HepG2 (cell line): ENCODE data around the gene CAPN9. TPM values are rescaled to one million over a fixed set of nuclear protein-coding genes. Genes with fewer than 3 reads are reported as not detected.
A peak's percentile ranks its signal among the peaks of the same experiment; 100 is the strongest.

Experiments
- ATAC-seq: fragments of 200-7000 bp; cut with Tn5 transposase; 3 replicates; pipeline ENCODE4 v1.9.1; 2020; ENCODE audit warnings: mild to moderate bottlenecking, moderate library complexity
- BruUV-seq: library from RNA; stranded (reverse); fragments of 400-500 nt; replicated peaks from 2 replicates; lab custom pipeline; 2021; lab: Mats Ljungman, UMichigan
- CTCF ChIA-PET: fragments of 300-600 bp; formaldehyde crosslinking; extraction: SDS; loops from one replicate; lab custom pipeline; 2021; ENCODE audit warnings: low total read pairs, inconsistent platforms, low intra/inter-chr PET ratio; lab: Yijun Ruan, JAX
- POLR2A ChIA-PET: fragments of 350-600 bp; sonication (Branson Sonifier 250); formaldehyde crosslinking; loops from one replicate; lab custom pipeline; 2020; ENCODE audit warnings: antibody characterized with exemption, inconsistent platforms; lab: Yijun Ruan, JAX
- DNase-seq: peaks from one replicate; pipeline ENCODE4 v3.0.0-alpha.2; 2015; ENCODE audit warnings: low spot score
- FAIRE-seq: peaks from 3 replicates; lab custom pipeline; 2011; peaks lifted over from hg19 to GRCh38; lab: Jason Lieb, UNC
- H2AFZ ChIP-seq: one replicate; pipeline ENCODE4 v1.6.1; 2011; ENCODE audit warnings: low read length, inconsistent platforms
- H3K27ac ChIP-seq: fragments of 300-600 bp; 3 replicates; pipeline ENCODE4 v1.8.0; 2011; ENCODE audit warnings: mixed run types, mild to moderate bottlenecking, mixed read lengths, low read length, inconsistent platforms; ENCODE audit not compliant: insufficient read depth; ENCODE audit errors: extremely low read length
- H3K27me3 ChIP-seq, 2 experiments: fragments of 200-600 bp in 1 of 2; 2 replicates in 1 of 2; 3 replicates in 1 of 2; pipeline versions ENCODE4 v1.6.0 to v1.8.0; 2011; ENCODE audit warnings: low read length in 2 of 2, mild to moderate bottlenecking in 2 of 2, moderate library complexity in 2 of 2, inconsistent platforms in 1 of 2; ENCODE audit not compliant: insufficient read depth in 2 of 2, control insufficient read depth in 1 of 2
- H3K36me3 ChIP-seq, 2 experiments: fragments of 200-600 bp in 1 of 2; replicated peaks in 1 of 2; 2 replicates in 1 of 2; 3 replicates in 1 of 2; pipeline versions ENCODE4 v1.5.1 to v1.8.0; 2011; ENCODE audit warnings: low read length in 2 of 2, inconsistent platforms in 1 of 2; ENCODE audit not compliant: insufficient read depth in 2 of 2, control insufficient read depth in 1 of 2
- H3K4me1 ChIP-seq: 2 replicates; pipeline ENCODE4 v1.5.1; 2012; ENCODE audit warnings: low read length, inconsistent platforms; ENCODE audit not compliant: insufficient read depth
- H3K4me2 ChIP-seq: 2 replicates; pipeline ENCODE4 v1.6.0; 2011; ENCODE audit warnings: low read depth, low read length, inconsistent platforms
- H3K4me3 ChIP-seq, 3 experiments: fragments of 200-600 bp in 1 of 3; sonication (generic), shearing (Covaris generic) in 1 of 3; replicated peaks in 1 of 3; 2 replicates each; pipeline ENCODE4 v1.5.1; 2011 to 2016; ENCODE audit warnings: low read length in 3 of 3, inconsistent platforms in 2 of 3, low read depth in 2 of 3, mild to moderate bottlenecking in 2 of 3, control low read depth in 1 of 3, mixed read lengths in 1 of 3; ENCODE audit not compliant: insufficient read depth in 1 of 3
- H3K79me2 ChIP-seq: one replicate; pipeline ENCODE4 v1.6.1; 2011; ENCODE audit warnings: low read length, inconsistent platforms; ENCODE audit not compliant: insufficient read depth
- H3K9ac ChIP-seq: 2 replicates; pipeline ENCODE4 v1.6.0; 2011; ENCODE audit warnings: mild to moderate bottlenecking, low read depth, low read length, inconsistent platforms; ENCODE audit not compliant: insufficient read depth
- H3K9me3 ChIP-seq: 2 replicates; pipeline ENCODE4 v1.5.1; 2012; ENCODE audit warnings: mild to moderate bottlenecking, low read length
- H4K20me1 ChIP-seq: 2 replicates; pipeline ENCODE4 v1.6.0; 2011; ENCODE audit warnings: inconsistent platforms, mild to moderate bottlenecking, low read length, moderate library complexity; ENCODE audit not compliant: insufficient read depth
- FOXP4 ChIP-seq: sonication (generic); formaldehyde crosslinking; IDR thresholded peaks from 2 replicates; pipeline ENCODE4 v1.4.0; 2020; ENCODE audit warnings: missing genetic modification reagents
- ZBTB40 ChIP-seq, 2 experiments: fragments of 450-650 bp in 1 of 2; sonication (generic) in 1 of 2; formaldehyde crosslinking in 1 of 2; IDR thresholded peaks; 2 replicates each; pipeline versions ENCODE4 v1.6.1 to v1.8.0; 2016 to 2022; ENCODE audit warnings: antibody characterized with exemption in 1 of 2, mild to moderate bottlenecking in 1 of 2, missing genetic modification reagents in 1 of 2
- WGBS: methylation state at CpG from one replicate; pipeline ENCODE4 v1.1.6; 2017; ENCODE audit warnings: low lambda C conversion rate; 5-methylcytosine and 5-hydroxymethylcytosine counted together
- in situ Hi-C: cut with HindIII; loops from 2 replicates; pipeline ENCODE4 v1.10.0; 2017; ENCODE audit warnings: low pct_unique_long_range_greater_than_20kb; ENCODE audit not compliant: extremely low pct_ligation_motif_present
- intact Hi-C: fragments of 100-400 bp; cut with micrococcal nuclease; formaldehyde crosslinking; loops from one replicate; pipeline ENCODE4 v1.10.0; 2022; ENCODE audit not compliant: unreplicated experiment
- polyA plus RNA-seq, 8 experiments: library from polyadenylated mRNA; depleted of rRNA in 3 of 8; stranded (reverse) in 7 of 8; unstranded in 1 of 8; fragments of >200 nt; fragmentation: Illumina TruSeq in 4 of 8; extraction: Trizol in 4 of 8; gene quantifications; 2 replicates each; pipeline versions ENCODE4 v1.2.1 to v1.2.3, GENCODE V29; 2011 to 2016; ENCODE audit warnings: low read depth in 4 of 8, missing spikeins in 1 of 8, mixed read lengths in 1 of 8; ENCODE audit not compliant: insufficient read depth in 1 of 8
- total RNA-seq, 5 experiments: library from RNA; depleted of rRNA; stranded (reverse); fragments of >200 nt; fragmentation: Illumina TruSeq; extraction: Trizol; gene quantifications; 2 replicates each; pipeline ENCODE4 v1.2.3, GENCODE V29; 2016; ENCODE audit warnings: low read depth in 1 of 5

Gene CAPN9
- total and polyA plus RNA-seq, 2 of the 13 experiments (the other 11 are each of a cell fraction or from before 2014, with no cell fraction given), result 0.04 to 0.31 TPM

DNA sequence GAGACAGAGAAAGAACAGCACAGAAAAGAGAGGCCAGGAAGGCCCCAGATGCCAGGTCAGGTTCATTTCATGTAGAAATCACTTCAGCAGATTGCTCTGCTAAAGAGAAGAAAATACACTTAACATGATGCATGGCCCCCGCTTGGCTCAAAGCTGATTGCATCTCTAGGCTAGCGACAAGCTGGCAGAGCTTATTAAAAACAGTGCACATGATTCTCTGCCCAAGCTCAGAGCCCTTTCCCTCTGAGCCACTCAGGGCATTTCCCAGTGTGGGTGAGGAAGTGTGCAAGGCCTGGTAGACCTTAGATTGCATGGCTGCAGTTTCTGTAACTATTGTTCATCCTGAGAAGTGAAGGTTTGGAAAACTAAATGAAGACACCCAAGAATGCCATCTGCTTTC, 3.3 kb upstream of the CAPN9 start:
- no peaks in the 10 kb centered on the region for H3K27me3 ChIP-seq
- H3K27ac ChIP-seq, result no peak overlapping the region
- no peaks in the 10 kb centered on the region for H3K9me3 ChIP-seq
- POLR2A ChIA-PET, result interaction anchor here (0.6 to 1.1 kb wide), 4 partner anchors 10 to 109 kb away, joined by 3 to 4 read pairs (median 4); no protein-coding TSS in a partner anchor
- BruUV-seq, result no TSS peak
- intact Hi-C loops (no loop called here), in situ Hi-C loops (no loop called here)
- H4K20me1 ChIP-seq, result no peaks in the 10 kb centered on the region
- H3K4me3 ChIP-seq, result no peak overlapping the region
- peak overlapping the region; percentile 65 for H3K4me2 ChIP-seq
- ATAC-seq, result peak; percentile 25
- CTCF ChIA-PET, result no interaction called here
- no peaks in the 10 kb centered on the region for H3K36me3 ChIP-seq
- no peak overlapping the region for H3K9ac ChIP-seq
- H3K79me2 ChIP-seq, result no peaks in the 10 kb centered on the region
- H3K4me1 ChIP-seq, result peaks cover 67% of the 10 kb centered on the region
- no peak overlapping the region for H2AFZ ChIP-seq
- DNase-seq, result no peak
- no peak for FAIRE-seq
- TF ChIP-seq ZBTB40 (IDR thresholded peaks at IDR 0.05) (no peak), ZBTB40 (CRISPR knock-in tag; IDR thresholded peaks at IDR 0.05) (no peak), FOXP4 (CRISPR knock-in tag) (0 out of 2 replicates have a peak, but pooled peaks have one; percentile 4)
- 71% methylated on average over 2 of the region's 2 CpGs for WGBS
